Duodenal mucosa (tissue), 2 donors: ENCODE measurements around the gene PRXL2B.
"Not testable (repeated sequence)": the region's sequence is repeated elsewhere in the genome, so short reads cannot be mapped to it uniquely, and the experiment has no call there.

ENCODE experiments used
- H3K27ac ChIP-seq: one replicate; pipeline ENCODE4 v1.7.0; 2013; ENCODE audit warnings: low read depth, low read length
- H3K27me3 ChIP-seq, 2 donors: one replicate each; pipeline ENCODE4 v1.7.0; 2013; ENCODE audit warnings: low read length in 2 of 2, control low read depth in 1 of 2; ENCODE audit not compliant: insufficient read depth in 2 of 2, control insufficient read depth in 1 of 2
- H3K36me3 ChIP-seq, 2 donors: one replicate each; pipeline ENCODE4 v1.7.0; 2013; ENCODE audit warnings: low read length in 2 of 2, control low read depth in 1 of 2; ENCODE audit not compliant: insufficient read depth in 2 of 2, control insufficient read depth in 1 of 2
- H3K4me1 ChIP-seq, 2 donors: one replicate each; pipeline ENCODE4 v1.7.0; 2013; ENCODE audit warnings: low read length in 2 of 2, control low read depth in 1 of 2; ENCODE audit not compliant: insufficient read depth in 2 of 2, control insufficient read depth in 1 of 2
- H3K4me3 ChIP-seq, 2 donors: one replicate each; pipeline ENCODE4 v1.7.0; 2013; ENCODE audit warnings: low read length in 2 of 2, low read depth in 1 of 2
- H3K9ac ChIP-seq, 2 donors: one replicate each; pipeline ENCODE4 v1.7.0; 2013; ENCODE audit warnings: low read length in 2 of 2, low read depth in 1 of 2
- H3K9me3 ChIP-seq, 2 donors: one replicate each; pipeline ENCODE4 v1.7.0; 2013; ENCODE audit warnings: low read length in 2 of 2, control low read depth in 1 of 2; ENCODE audit not compliant: control insufficient read depth in 1 of 2

Gene PRXL2B

DNA sequence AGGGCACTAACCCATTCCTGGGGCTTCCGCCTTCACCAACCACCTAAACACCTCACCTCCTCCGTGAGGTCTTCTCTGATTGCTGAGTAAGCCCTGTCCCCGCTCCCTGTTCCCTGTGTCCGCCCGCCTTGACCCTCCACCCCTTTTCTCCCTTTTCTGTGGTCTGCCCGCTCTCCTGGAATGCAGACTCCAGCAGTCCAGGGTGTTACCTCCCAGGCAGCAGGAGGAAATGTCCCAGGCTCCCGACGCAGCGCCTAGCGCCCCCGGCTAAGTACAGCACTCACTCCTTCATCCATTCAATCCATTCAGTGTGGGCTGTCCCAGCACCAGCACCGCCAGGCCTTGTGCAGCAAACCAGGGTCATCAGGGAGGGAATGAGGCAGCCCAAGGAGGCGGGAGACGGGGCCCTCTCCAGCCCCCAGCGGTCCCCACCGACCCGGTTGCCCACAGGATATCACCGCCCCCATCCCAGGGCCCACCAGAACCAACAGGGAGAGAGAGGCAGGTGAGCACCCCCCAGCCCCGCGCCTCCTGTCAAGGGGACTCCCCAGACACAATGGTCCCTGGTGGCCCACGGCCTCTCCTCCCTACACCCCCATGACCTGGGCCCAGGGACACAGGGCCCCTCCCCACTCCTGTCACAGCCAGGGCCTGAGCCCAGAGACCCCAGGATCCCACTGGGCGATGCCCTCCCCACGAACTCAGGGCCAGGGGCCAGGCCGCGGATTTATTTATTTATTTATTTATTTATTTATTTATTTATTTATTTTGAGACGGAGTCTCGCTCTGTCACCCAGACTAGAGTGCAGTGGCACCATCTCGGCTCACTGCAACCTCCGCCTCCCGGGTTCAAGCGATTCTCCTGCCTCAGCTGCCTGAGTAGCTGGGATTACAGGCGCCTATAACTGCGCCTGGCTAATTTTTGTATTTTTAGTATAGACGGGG is 20.2 kb upstream of the PRXL2B start:
- Histone ChIP-seq H3K4me1 (peaks cover 8 to 10% of the 10 kb centered on the region in 2 donors), H3K9me3 (no peaks in the 10 kb centered on the region), H3K4me3 (no peak overlapping the region), H3K27ac (no peak overlapping the region), H3K27me3 (no peaks in the 10 kb centered on the region), H3K9ac (no peak overlapping the region), H3K36me3 (peaks cover 15 to 18% of the 10 kb centered on the region in 2 donors)

GRCh38 chr1:2567083-2567679 is 19.4 kb upstream of the PRXL2B start:
- no peaks in the 10 kb centered on the region for H3K9me3 ChIP-seq
- no peak overlapping the region for H3K27ac ChIP-seq
- no peaks in the 10 kb centered on the region for H3K27me3 ChIP-seq
- H3K36me3 ChIP-seq = peaks cover 7 to 10% of the 10 kb centered on the region in 2 donors
- peaks cover 8 to 10% of the 10 kb centered on the region in 2 donors for H3K4me1 ChIP-seq
- H3K4me3 ChIP-seq = no peak overlapping the region
- no peak overlapping the region for H3K9ac ChIP-seq

GRCh38 chr1:2568187-2568816 is 18.3 kb upstream of the PRXL2B start:
- H3K9me3 ChIP-seq, H3K36me3 ChIP-seq, H3K27ac ChIP-seq, H3K9ac ChIP-seq, H3K4me3 ChIP-seq, H3K27me3 ChIP-seq, H3K4me1 ChIP-seq: not testable (repeated sequence)

DNA sequence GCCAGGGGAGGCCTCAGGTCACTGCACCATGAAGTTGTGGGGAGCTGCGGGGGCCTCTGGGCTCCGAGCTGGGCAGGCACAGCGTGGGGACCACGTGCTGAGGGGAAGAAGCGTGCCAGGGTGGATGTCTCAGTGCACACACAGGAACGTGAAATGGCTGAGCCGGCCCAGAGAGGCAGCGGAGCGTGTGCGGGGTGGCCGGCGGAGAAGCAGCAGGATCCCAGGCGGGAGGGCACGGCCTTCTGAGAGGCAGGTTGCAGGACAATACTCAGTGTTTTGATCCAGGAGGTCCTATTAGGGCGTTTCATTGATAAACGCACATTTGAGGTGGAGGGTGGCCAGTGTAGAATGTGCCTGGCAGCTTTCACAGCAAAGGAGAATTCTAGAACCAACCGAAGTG is 17.5 kb upstream of the PRXL2B start:
- Histone ChIP-seq H3K27me3 (no peaks in the 10 kb centered on the region), H3K9ac (no peak overlapping the region), H3K4me3 (no peak overlapping the region), H3K27ac (no peak overlapping the region), H3K9me3 (peaks cover 7 to 9% of the 10 kb centered on the region in 2 donors), H3K36me3 (no peaks in the 10 kb centered on the region), H3K4me1 (peaks cover 8 to 10% of the 10 kb centered on the region in 2 donors)

- H3K27me3 ChIP-seq = not testable (repeated sequence)
Observed at GRCh38 chr1:2569703-2570102, 16.9 kb upstream of the PRXL2B start.

GRCh38 chr1:2570332-2570731 is 16.2 kb upstream of the PRXL2B start:
- Histone ChIP-seq H3K9me3 (peaks cover 7 to 9% of the 10 kb centered on the region in 2 donors), H3K27ac (no peak overlapping the region)

More at GRCh38 chr1:2569703-2570102, 16.9 kb upstream of the PRXL2B start:
- not testable (repeated sequence) for H3K36me3 ChIP-seq, H3K9me3 ChIP-seq, H3K9ac ChIP-seq, H3K4me1 ChIP-seq, H3K4me3 ChIP-seq, H3K27ac ChIP-seq

DNA sequence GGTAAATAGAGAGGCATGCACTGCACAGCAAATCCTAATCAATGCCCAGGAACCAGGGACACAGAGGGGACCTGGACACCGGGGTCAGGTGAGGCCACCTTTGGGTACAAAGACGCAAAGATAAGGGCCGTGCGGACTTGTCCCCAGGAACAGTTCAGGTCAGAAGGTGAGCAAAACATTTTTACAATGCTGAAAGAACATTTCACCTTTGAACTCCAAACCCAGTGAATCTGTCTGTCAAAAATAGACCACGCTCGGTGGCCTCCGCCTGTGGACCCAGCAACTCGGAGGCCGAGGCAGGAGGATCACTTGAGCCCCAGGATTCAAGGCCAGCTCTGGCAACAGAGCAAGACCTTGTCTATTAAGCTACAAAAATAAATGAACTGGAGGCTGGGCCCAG is 15.2 kb upstream of the PRXL2B start:
- H3K4me1 ChIP-seq = peaks cover 11 to 13% of the 10 kb centered on the region in 2 donors
- H3K4me3 ChIP-seq = no peak overlapping the region
- peaks cover 7 to 9% of the 10 kb centered on the region in 2 donors for H3K9me3 ChIP-seq
- no peak overlapping the region for H3K27ac ChIP-seq
- no peaks in the 10 kb centered on the region for H3K27me3 ChIP-seq
- H3K36me3 ChIP-seq = no peaks in the 10 kb centered on the region
- H3K9ac ChIP-seq = no peak overlapping the region

More at GRCh38 chr1:2570332-2570731, 16.2 kb upstream of the PRXL2B start:
- H3K4me3 ChIP-seq = no peak overlapping the region
- no peaks in the 10 kb centered on the region for H3K36me3 ChIP-seq
- no peak overlapping the region for H3K9ac ChIP-seq
- no peaks in the 10 kb centered on the region for H3K27me3 ChIP-seq
- H3K4me1 ChIP-seq = peaks cover 3 to 5% of the 10 kb centered on the region in 2 donors

GRCh38 chr1:2573250-2573920 is 13.2 kb upstream of the PRXL2B start:
- no peak overlapping the region for H3K27ac ChIP-seq
- no peaks in the 10 kb centered on the region for H3K27me3 ChIP-seq
- H3K9me3 ChIP-seq = peaks cover 7 to 9% of the 10 kb centered on the region in 2 donors

GRCh38 chr1:2574350-2574749 is 12.2 kb upstream of the PRXL2B start:
- no peak overlapping the region for H3K4me3 ChIP-seq
- H3K9me3 ChIP-seq = peaks cover 7 to 9% of the 10 kb centered on the region in 2 donors
- H3K27ac ChIP-seq = no peak overlapping the region
- no peaks in the 10 kb centered on the region for H3K36me3 ChIP-seq
- H3K9ac ChIP-seq = no peak overlapping the region
- no peaks in the 10 kb centered on the region for H3K27me3 ChIP-seq
- H3K4me1 ChIP-seq = peaks cover 28 to 35% of the 10 kb centered on the region in 2 donors

More at GRCh38 chr1:2573250-2573920, 13.2 kb upstream of the PRXL2B start:
- Histone ChIP-seq H3K36me3 (no peaks in the 10 kb centered on the region), H3K9ac (no peak overlapping the region), H3K4me1 (peaks cover 22 to 29% of the 10 kb centered on the region in 2 donors), H3K4me3 (no peak overlapping the region)
